Erythroblast (primary cell): Measurements from ENCODE around the gene WDR70.
"Not testable (repeated sequence)": the region's sequence is repeated elsewhere in the genome, so short reads cannot be mapped to it uniquely, and the experiment has no call there.

ENCODE experiments used
- GATA1 ChIP-seq: IDR thresholded peaks from 2 replicates; pipeline ENCODE4 v1.6.1; 2011; ENCODE audit warnings: low read depth, mild to moderate bottlenecking, control low read depth, low read length, moderate library complexity
- POLR2A ChIP-seq: IDR thresholded peaks from 2 replicates; pipeline ENCODE4 v1.6.1; 2011; ENCODE audit warnings: mild to moderate bottlenecking, low read length

GRCh38 chr5:37453252-37453651 lies 74.1 kb downstream of the WDR70 start:
- TF ChIP-seq POLR2A, GATA1: not testable (repeated sequence)
